ELF-1 (cell line): ENCODE data around the gene CTIF.

Experiments
- DNase-seq: peaks from one replicate; pipeline ENCODE4 v3.0.0-alpha.2; 2016; ENCODE audit warnings: low read depth, low spot score

Gene CTIF

GRCh38 chr18:48751727-48752468 is 213.1 kb downstream of the CTIF start:
- no peak for DNase-seq

DNA sequence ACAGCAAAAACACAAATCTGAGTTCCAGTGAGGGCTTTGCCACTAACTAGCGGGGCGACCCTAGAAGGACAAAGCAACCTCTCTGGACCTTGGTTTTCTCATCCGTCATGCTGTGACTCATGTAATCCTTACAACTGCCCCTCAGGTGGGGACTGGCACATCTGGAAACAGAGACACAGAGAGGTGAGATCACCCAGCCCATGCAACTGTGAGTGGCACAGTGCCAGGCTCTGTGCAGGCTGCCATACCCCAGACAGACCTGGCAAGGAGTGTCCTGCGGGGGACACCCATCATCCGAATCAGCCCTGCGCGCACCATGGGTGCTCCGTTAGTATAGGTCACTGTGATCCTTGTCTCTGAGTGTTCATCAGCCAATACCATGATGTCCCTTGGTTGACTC is 213.6 kb downstream of the CTIF start:
- no peak for DNase-seq

GRCh38 chr18:48752928-48753327 is 214.1 kb downstream of the CTIF start:
- no peak for DNase-seq

DNA sequence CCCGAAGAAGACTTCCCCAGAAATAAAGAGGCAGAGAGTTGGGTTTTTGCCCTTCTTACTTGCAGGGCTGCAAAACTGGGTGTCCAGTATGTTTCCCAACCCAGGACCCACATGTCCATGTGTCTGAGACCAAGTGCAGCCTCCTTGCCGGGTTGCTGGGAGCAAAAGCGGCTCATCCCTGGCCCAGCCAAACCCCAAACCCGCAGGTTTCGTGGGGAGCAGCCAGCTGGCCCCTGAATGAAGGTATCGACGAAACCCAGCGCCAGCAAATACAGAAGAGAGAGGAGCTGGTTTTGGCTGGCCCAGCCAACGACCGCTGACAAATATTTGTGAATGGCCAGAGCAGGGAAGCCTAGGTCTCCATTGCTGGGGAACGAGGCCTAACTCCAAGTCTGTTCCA is 214.9 kb downstream of the CTIF start:
- no peak for DNase-seq

DNA sequence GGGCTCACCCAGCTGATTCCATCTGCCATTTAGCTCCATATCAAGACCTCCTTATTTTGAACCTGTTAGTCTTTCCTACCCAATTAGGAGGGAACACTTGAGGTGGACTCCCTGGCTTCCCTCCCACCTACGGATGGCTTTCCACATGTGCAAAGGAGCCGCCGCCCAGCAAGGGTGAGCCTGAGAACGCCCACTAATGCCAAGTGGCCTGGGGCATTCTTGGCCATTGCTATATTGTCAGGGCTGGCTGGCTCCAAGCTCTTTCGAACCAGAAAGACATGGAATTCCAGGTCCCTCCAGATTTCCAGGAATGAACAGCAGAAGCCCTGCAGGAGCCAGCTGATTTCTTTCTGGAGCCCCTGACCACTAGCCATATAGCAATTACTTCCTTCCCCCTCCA is 215.7 kb downstream of the CTIF start:
- no peak for DNase-seq

GRCh38 chr18:48754993-48755473 is 216.2 kb downstream of the CTIF start:
- DNase-seq, result no peak

DNA sequence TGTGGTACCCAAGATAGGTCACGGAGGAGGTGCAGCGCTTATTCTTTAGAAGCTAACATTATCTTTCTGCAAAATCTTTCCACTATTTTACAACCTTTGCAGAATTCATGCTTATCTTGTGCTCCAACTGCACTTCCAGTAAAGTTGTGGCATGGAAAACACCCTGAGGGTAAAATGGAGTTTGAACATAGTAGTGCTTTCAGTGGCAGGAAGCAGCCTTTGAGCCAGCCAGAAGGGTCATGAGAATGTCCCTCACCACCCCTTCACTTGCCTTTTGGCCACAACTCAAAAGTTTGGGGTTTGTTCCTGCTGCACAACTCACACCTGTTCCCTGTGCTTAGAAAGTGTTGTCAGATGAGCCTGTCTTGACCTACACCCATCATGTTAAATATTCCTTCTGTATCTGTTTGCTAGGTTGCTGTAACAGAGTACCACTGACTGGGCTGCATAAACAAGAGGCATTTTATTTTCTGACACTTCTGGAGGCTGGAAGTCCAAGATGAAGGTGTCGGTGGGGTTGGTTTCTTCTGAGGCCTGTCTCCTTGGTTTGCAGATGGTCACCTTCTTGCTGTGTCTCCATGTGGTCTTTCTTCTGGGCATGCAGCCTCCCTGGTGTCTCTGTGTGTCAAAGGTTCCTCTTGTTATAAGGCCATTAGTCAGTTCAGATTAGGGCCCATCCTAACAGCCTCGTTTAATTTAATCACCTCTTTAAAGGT is 217.8 kb downstream of the CTIF start:
- no peak for DNase-seq

GRCh38 chr18:48757367-48757766 is 218.5 kb downstream of the CTIF start:
- no peak for DNase-seq

DNA sequence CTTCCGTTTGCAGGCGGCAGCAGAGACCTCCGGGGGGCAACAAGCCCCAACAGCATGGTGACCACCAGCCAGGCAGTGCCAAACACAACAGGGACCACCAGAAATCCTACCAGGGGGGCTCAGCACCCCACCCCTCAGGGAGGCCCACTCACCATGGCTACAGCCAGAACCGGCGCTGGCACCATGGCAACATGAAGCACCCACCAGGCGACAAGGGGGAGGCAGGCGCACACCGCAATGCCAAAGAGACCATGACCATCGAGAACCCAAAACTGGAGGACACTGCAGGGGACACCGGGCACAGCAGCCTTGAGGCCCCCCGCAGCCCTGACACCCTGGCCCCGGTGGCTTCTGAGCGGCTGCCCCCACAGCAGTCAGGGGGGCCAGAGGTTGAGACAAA is 219.1 kb downstream of the CTIF start:
- no peak for DNase-seq

- no peak for DNase-seq
These were observed 222.8 kb downstream of the CTIF start for GRCh38 chr18:48761582-48761981.

- DNase-seq, result no peak
These were observed 223.2 kb downstream of the CTIF start for GRCh38 chr18:48762022-48762421.

DNA sequence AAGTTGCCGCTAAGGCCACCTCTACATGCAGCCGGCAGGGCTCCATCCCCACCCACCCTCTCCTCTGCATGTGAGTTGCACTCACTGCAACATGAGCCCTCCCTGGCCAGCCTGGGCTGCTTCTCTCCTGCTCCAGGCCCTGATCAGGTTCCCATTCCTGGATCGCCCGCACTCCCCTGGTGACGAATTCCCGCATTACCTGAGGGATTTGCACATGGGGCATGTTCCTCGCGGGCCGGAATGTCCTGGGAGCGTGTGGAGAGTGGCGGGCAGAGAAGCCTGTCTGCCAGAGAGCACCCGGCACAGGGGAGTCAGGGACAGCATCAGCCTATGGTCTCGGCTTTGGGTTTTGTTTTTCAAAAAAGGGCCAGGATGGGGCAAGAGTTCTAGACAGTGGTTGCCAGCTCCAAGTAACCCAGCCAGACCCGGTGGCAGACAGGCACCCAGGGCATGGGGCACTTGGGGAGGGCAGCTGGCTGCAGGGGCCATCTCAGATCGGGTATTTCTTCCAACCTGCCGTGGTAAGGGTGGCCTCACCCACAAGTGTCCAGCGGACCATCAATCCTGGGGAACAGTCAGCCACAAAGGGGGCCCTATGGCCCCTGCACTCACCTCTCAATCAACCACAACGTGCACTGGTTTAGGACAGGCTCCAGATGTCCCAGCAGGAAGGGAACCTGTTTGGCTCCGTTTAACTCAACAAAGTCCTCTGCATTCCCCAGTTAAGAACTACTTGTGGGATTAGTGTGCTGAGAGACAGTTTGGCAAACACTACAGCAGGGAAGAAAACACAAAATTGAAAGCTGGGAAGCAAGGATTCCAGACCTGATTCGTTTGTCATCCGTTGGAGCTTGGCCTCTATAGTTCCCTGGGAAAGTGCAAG is 224.2 kb downstream of the CTIF start:
- peak; percentile 42 for DNase-seq

DNA sequence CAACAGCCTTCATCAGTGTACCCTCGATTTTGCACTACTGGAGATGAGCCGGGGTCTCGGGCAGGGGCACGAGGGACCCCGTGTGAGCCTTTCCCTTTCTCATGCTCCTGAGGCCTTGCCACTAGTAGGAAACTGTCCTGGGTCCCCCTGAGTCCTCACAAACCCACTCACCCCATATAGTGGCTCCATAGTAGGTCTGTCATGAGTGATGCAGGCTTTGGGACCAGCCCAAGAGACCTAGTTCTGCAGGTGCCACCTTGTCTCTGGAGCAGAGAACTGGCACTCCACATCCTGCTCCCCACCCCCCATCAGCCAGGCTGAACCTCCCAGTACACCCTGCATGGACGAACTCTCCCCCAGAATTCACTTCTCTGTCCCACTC is 224.9 kb downstream of the CTIF start:
- no peak for DNase-seq

GRCh38 chr18:48765053-48765452 is 226.2 kb downstream of the CTIF start:
- DNase-seq, result no peak

- no peak for DNase-seq
These were observed 227.2 kb downstream of the CTIF start for GRCh38 chr18:48766026-48766425.

DNA sequence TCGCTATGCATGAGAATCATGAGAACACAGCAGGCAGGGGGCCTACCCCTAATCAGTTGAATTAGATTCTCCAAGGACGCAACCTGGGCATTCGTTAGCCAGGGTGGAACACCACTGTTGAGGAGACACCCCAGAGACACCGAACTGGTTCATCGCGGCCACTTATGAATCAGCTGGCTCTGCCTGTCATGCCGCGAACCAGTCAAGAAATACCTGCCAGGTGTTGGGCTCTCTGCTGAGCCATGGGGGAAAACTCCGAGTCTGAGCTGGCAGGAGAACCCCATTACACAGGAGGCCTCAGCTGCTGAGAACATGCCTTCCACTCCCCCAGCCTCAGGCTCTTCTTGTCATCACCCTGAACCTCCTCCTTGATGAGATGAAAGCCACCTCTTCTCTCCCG is 227.7 kb downstream of the CTIF start:
- DNase-seq, result no peak

DNA sequence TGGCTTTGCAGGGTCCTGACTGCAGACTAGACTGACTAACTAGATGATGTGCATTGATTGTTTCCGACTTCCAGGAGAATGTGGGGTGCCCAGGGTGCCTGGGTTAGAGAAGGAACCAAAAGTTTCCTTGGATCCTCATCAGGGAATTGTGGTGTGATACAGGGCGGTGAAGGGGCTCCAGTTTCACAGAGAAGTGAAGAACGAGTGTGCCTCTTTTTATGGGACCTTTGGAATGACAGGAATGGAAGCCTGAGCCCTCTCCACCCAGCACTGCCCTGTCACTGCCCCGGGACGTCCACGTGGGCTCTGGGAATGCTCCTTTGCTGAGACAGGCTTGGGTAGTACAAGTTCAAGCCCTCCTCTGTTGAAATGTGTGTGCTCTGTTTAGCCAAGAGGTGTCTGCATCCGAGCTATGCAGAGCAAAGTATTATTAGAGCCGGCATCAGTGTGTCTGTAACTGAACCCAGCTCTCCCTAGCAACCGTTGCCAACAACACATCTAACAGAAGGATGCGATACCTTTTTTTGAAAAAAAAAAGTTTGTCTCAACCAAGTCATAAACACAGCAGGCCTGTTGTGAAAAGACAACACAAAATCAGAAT is 228.4 kb downstream of the CTIF start:
- DNase-seq, result peak; percentile 82

DNA sequence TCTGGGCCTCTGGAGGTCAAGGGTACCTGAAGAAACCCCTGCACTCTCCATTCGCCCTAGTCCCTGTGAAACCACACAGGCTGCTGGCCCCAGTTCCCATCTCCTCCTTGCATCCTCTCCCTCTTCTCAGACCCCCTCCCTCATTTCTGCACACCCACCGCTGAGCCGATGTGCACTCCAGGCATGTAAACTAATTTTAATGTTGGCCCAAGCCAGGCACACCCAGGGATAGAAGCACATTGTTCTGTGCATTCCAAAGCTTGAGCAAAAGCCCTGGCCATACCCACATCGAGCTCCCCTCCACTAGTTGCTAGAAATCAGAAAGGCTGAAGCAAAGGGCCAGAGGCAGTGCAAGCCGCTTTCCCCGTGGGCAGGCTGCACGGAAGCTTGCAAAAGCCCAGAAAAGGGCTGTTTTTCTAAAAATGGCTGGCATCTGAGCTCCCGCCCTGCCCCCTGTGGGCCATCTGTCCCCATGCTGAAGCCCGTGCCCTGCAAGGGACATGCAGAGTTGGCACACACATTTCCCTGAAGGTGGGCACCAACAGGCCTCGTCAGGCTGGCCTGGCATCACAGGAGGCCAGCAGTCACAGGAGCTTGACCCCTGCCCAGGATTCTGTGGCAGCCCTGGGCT is 230.3 kb downstream of the CTIF start:
- no peak for DNase-seq

- DNase-seq, result no peak
These were observed 231.4 kb downstream of the CTIF start for GRCh38 chr18:48770243-48770642.

- no peak for DNase-seq
These were observed 233.0 kb downstream of the CTIF start for GRCh38 chr18:48771641-48772375.

DNA sequence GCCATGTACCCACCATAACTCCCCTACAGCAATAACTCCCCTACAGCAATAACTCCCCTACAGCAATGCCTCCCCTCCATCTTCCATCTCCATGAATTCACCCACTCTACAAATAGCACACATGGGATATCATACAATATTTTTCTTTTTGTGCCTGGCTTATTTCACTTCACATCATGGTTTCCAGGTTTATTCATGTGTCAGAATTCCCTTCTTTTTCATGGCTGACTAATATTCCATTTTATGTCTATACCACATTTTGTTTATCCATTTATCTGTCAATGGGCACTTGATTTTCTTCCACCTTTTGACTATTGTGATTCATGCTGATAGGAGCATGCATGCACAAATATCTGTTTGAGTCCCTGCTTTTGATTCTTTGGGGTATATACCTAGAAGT is 233.6 kb downstream of the CTIF start:
- DNase-seq, result no peak
